PC-3 (cell line): ENCODE measurements around the gene MORN4. TPM values are rescaled to one million over a fixed set of nuclear protein-coding genes. Genes with fewer than 3 reads are reported as not detected.

Experiments used
- ATAC-seq: fragments of 200-7000 bp; cut with Tn5 transposase; 2 replicates; pipeline ENCODE4 v1.9.1; 2020; ENCODE audit warnings: mild to moderate bottlenecking, moderate library complexity
- BruUV-seq: library from RNA; stranded (reverse); fragments of 400-500 nt; replicated peaks from 2 replicates; lab custom pipeline; 2021; lab: Mats Ljungman, UMichigan
- CTCF ChIA-PET: fragments of 300-600 bp; sonication (Branson Sonifier 250); formaldehyde crosslinking; loops from one replicate; lab custom pipeline; 2022; ENCODE audit warnings: antibody characterized with exemption; lab: Charles Lee
- POLR2A ChIA-PET: fragments of 300-600 bp; sonication (Branson Sonifier 250); formaldehyde crosslinking; loops from one replicate; lab custom pipeline; 2022; ENCODE audit warnings: antibody characterized with exemption; ENCODE audit not compliant: unreplicated experiment; lab: Charles Lee
- DNase-seq: peaks from one replicate; pipeline ENCODE4 v3.0.0-alpha.2; 2015
- H2AFZ ChIP-seq: fragments of 300-600 bp; sonication (generic); 2 replicates; pipeline ENCODE4 v1.6.0; 2016; ENCODE audit warnings: antibody characterized with exemption, low read length
- H3F3A ChIP-seq: fragments of 300-600 bp; sonication (generic); one replicate; pipeline ENCODE4 v1.6.0; 2017; ENCODE audit warnings: antibody characterized with exemption, low read length, control low read depth, mild to moderate bottlenecking; ENCODE audit not compliant: unreplicated experiment
- H3K27ac ChIP-seq: fragments of 300-600 bp; sonication (generic); 2 replicates; pipeline ENCODE4 v1.5.1; 2016; ENCODE audit warnings: mild to moderate bottlenecking, low read length
- H3K27me3 ChIP-seq: fragments of 300-600 bp; sonication (generic); 2 replicates; pipeline ENCODE4 v1.6.1; 2016; ENCODE audit warnings: low read length, mixed read lengths
- H3K36me3 ChIP-seq: fragments of 300-600 bp; sonication (generic); 2 replicates; pipeline ENCODE4 v1.6.1; 2016; ENCODE audit warnings: low read depth, mixed run types, low read length, mixed read lengths
- H3K4me1 ChIP-seq: fragments of 300-600 bp; sonication (generic); 2 replicates; pipeline ENCODE4 v1.5.1; 2016; ENCODE audit warnings: low read length; ENCODE audit not compliant: insufficient read depth
- H3K4me2 ChIP-seq: fragments of 300-600 bp; sonication (generic); 2 replicates; pipeline ENCODE4 v1.6.0; 2016; ENCODE audit warnings: low read length
- H3K4me3 ChIP-seq: fragments of 300-600 bp; sonication (generic); 2 replicates; pipeline ENCODE4 v1.5.1; 2016; ENCODE audit warnings: mild to moderate bottlenecking, low read length, mixed read lengths
- H3K79me2 ChIP-seq: fragments of 300-600 bp; sonication (generic); 2 replicates; pipeline ENCODE4 v1.6.1; 2017; ENCODE audit warnings: low read length, mixed read lengths
- H3K9ac ChIP-seq: fragments of 300-600 bp; sonication (generic); 2 replicates; pipeline ENCODE4 v1.6.0; 2016; ENCODE audit warnings: mild to moderate bottlenecking, low read length
- H3K9me2 ChIP-seq: fragments of 300-600 bp; sonication (generic); replicated peaks from 2 replicates; pipeline ENCODE4 v1.6.1; 2016; ENCODE audit warnings: mixed run types, low read length, mixed read lengths
- H3K9me3 ChIP-seq: fragments of 300-600 bp; sonication (generic); 2 replicates; pipeline ENCODE4 v1.6.1; 2016; ENCODE audit warnings: low read length, mixed read lengths
- H4K20me1 ChIP-seq: fragments of 300-600 bp; sonication (generic); 2 replicates; pipeline ENCODE4 v1.6.1; 2016; ENCODE audit warnings: low read length, mixed read lengths
- CTCF ChIP-seq: fragments of 300-600 bp; sonication (generic); conservative IDR thresholded peaks from 2 replicates; pipeline ENCODE4 v1.5.1; 2017; ENCODE audit warnings: antibody characterized with exemption, low read depth, mild to moderate bottlenecking, low read length
- EZH2 ChIP-seq: fragments of 300-600 bp; sonication (generic); IDR thresholded peaks from one replicate; pipeline ENCODE4 v1.6.1; 2017; ENCODE audit warnings: antibody characterized with exemption, mild to moderate bottlenecking, low read length; ENCODE audit not compliant: unreplicated experiment
- EZH2phosphoT487 ChIP-seq: fragments of 300-600 bp; sonication (generic); IDR thresholded peaks from 2 replicates; pipeline ENCODE4 v1.6.1; 2018; ENCODE audit warnings: mild to moderate bottlenecking, antibody characterized with exemption, low read length, borderline replicate concordance
- intact Hi-C: fragments of 100-400 bp; cut with micrococcal nuclease; formaldehyde crosslinking; loops from 2 replicates; pipeline ENCODE4 v1.9.0; 2023
- total RNA-seq: library from RNA; depleted of rRNA; stranded (reverse); fragments of >200 nt; gene quantifications from 2 replicates; pipeline ENCODE4 v1.2.3, GENCODE V29; 2014

Gene MORN4
- total RNA-seq, 1 experiment from 2014 or later: 12.9 TPM

- ChIA-PET POLR2A (no interaction called here), CTCF (no interaction called here)
- no peak overlapping the region for H3K4me2 ChIP-seq
- no peak overlapping the region for H3K27ac ChIP-seq
- intact Hi-C loops: no loop called here
- H3K27me3 ChIP-seq: no peaks in the 10 kb centered on the region
- no peaks in the 10 kb centered on the region for H3F3A ChIP-seq
- DNase-seq (no peak), ATAC-seq (no peak)
- no peaks in the 10 kb centered on the region for H3K9me2 ChIP-seq
- H3K4me3 ChIP-seq: no peak overlapping the region
- no TSS peak for BruUV-seq
- H3K79me2 ChIP-seq: peaks cover 28% of the 10 kb centered on the region
- H4K20me1 ChIP-seq: peaks cover 11% of the 10 kb centered on the region
- peaks cover 16% of the 10 kb centered on the region for H3K36me3 ChIP-seq
- TF ChIP-seq EZH2 (no peak), CTCF (no peak), EZH2phosphoT487 (no peak)
- no peak overlapping the region for H3K9ac ChIP-seq
- H3K9me3 ChIP-seq: no peaks in the 10 kb centered on the region
- H3K4me1 ChIP-seq: peaks cover 12% of the 10 kb centered on the region
- H2AFZ ChIP-seq: no peak overlapping the region
These were observed 46.3 kb upstream of the MORN4 start for GRCh38 chr10:97679594-97679993.

GRCh38 chr10:97676770-97677581, 43.7 kb upstream of the MORN4 start:
- ATAC-seq (peak; percentile 71), DNase-seq (peak; percentile 51)
- H3K9me2 ChIP-seq: no peaks in the 10 kb centered on the region
- H3K4me3 ChIP-seq: no peak overlapping the region
- intact Hi-C loops: loop anchor here (2.0 kb wide), 1 partner anchor 54 kb away; no protein-coding TSS in a partner anchor
- H3K9me3 ChIP-seq: no peaks in the 10 kb centered on the region
- no TSS peak for BruUV-seq
- no peak overlapping the region for H3K4me2 ChIP-seq
- H3K9ac ChIP-seq: no peak overlapping the region
- H3K4me1 ChIP-seq: peaks cover 6% of the 10 kb centered on the region; the same call in 1 of the 2 replicates
- ChIA-PET CTCF (interaction anchor here (0.6 to 1.3 kb wide), 3 partner anchors 10 to 28 kb away, joined by 3 to 6 read pairs (median 4); partner anchors contain the start of gene AVPI1), POLR2A (no interaction called here)
- no peaks in the 10 kb centered on the region for H3F3A ChIP-seq
- peaks cover 16% of the 10 kb centered on the region for H3K36me3 ChIP-seq
- no peak overlapping the region for H3K27ac ChIP-seq
- H3K79me2 ChIP-seq: 0 out of 2 replicates have a peak, but pooled peaks cover 5% of the 10 kb centered on the region
- no peak for TF ChIP-seq EZH2
- peak; percentile 64 for TF ChIP-seq CTCF
- no peaks in the 10 kb centered on the region for H4K20me1 ChIP-seq
- H3K27me3 ChIP-seq: no peaks in the 10 kb centered on the region
- no peak overlapping the region for H2AFZ ChIP-seq

- CTCF ChIA-PET: no interaction called here
These were observed 41.9 kb upstream of the MORN4 start for GRCh38 chr10:97675222-97675621.

More at GRCh38 chr10:97675222-97675621, 41.9 kb upstream of the MORN4 start:
- peaks cover 6% of the 10 kb centered on the region; the same call in 1 of the 2 replicates for H3K4me1 ChIP-seq
- peaks cover 16% of the 10 kb centered on the region for H3K36me3 ChIP-seq
- H3K9ac ChIP-seq: no peak overlapping the region
- H3K9me3 ChIP-seq: no peaks in the 10 kb centered on the region
- no TSS peak for BruUV-seq
- intact Hi-C loops: no loop called here
- no peaks in the 10 kb centered on the region for H4K20me1 ChIP-seq
- H3K4me3 ChIP-seq: no peak overlapping the region
- ATAC-seq (no peak), DNase-seq (no peak)
- H3K79me2 ChIP-seq: 0 out of 2 replicates have a peak, but pooled peaks cover 3% of the 10 kb centered on the region
- H2AFZ ChIP-seq: no peak overlapping the region
- H3F3A ChIP-seq: no peaks in the 10 kb centered on the region
- no peak overlapping the region for H3K27ac ChIP-seq
- TF ChIP-seq CTCF (no peak), EZH2 (no peak), EZH2phosphoT487 (no peak)
- H3K4me2 ChIP-seq: no peak overlapping the region
- no peaks in the 10 kb centered on the region for H3K9me2 ChIP-seq
- no peaks in the 10 kb centered on the region for H3K27me3 ChIP-seq
- POLR2A ChIA-PET: interaction anchor here (0.5 kb wide), 1 partner anchor 91 kb away, joined by 3 read pairs; the partner anchor contains the start of gene HOGA1
